Choroid plexus epithelial cell (primary cell): Measurements from ENCODE around the gene ZNF717.
A peak's percentile ranks its signal among the peaks of the same experiment; 100 is the strongest.

Source experiments
- DNase-seq: peaks from one replicate; pipeline ENCODE4 v3.0.0-alpha.2; 2010; ENCODE audit warnings: low read depth
- H3K4me3 ChIP-seq: 2 replicates; pipeline ENCODE4 v1.5.1; 2011; ENCODE audit warnings: low read depth, mild to moderate bottlenecking, control low read depth, low read length, moderate library complexity
- TF ChIP-seq, protein P1 (sequence below): conservative IDR thresholded peaks from 2 replicates; pipeline ENCODE4 v1.5.1; 2011; ENCODE audit warnings: low read depth, mild to moderate bottlenecking, control low read depth, inconsistent platforms, low read length, moderate library complexity

ZNF717 gene

DNA sequence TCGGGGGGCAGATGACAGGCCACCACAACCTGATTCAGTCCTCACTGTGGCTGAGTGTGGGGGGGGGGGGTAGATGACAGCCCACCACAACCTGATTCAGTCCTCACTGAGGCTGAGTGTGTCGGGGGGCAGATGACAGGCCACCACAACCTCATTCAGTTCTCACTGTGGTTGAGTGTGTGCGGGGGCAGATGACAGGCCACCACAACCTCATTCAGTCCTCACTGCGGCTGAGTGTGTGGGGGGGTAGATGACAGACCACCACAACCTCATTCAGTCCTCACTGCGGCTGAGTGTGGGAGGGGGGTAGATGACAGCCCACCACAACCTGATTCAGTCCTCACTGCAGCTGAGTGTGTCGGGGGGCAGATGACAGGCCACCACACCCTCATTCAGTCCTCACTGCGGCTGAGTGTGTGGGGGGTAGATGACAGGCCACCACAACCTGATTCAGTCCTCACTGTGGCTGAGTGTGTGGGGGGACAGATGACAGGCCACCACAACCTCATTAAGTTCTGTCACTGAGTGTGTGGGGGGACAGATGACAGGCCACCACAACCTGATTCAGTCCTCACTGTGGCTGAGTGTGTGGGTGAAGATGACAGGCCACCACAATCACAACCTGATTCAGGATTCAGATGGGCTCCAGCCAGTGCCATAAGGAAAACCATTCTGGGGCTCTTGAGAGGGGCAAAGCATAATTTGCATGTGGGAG lies 16.9 kb downstream of the ZNF717 start:
- no peak overlapping the region for H3K4me3 ChIP-seq
- no peak for DNase-seq
- TF ChIP-seq, protein P1, sequence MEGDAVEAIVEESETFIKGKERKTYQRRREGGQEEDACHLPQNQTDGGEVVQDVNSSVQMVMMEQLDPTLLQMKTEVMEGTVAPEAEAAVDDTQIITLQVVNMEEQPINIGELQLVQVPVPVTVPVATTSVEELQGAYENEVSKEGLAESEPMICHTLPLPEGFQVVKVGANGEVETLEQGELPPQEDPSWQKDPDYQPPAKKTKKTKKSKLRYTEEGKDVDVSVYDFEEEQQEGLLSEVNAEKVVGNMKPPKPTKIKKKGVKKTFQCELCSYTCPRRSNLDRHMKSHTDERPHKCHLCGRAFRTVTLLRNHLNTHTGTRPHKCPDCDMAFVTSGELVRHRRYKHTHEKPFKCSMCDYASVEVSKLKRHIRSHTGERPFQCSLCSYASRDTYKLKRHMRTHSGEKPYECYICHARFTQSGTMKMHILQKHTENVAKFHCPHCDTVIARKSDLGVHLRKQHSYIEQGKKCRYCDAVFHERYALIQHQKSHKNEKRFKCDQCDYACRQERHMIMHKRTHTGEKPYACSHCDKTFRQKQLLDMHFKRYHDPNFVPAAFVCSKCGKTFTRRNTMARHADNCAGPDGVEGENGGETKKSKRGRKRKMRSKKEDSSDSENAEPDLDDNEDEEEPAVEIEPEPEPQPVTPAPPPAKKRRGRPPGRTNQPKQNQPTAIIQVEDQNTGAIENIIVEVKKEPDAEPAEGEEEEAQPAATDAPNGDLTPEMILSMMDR: no peak

DNA sequence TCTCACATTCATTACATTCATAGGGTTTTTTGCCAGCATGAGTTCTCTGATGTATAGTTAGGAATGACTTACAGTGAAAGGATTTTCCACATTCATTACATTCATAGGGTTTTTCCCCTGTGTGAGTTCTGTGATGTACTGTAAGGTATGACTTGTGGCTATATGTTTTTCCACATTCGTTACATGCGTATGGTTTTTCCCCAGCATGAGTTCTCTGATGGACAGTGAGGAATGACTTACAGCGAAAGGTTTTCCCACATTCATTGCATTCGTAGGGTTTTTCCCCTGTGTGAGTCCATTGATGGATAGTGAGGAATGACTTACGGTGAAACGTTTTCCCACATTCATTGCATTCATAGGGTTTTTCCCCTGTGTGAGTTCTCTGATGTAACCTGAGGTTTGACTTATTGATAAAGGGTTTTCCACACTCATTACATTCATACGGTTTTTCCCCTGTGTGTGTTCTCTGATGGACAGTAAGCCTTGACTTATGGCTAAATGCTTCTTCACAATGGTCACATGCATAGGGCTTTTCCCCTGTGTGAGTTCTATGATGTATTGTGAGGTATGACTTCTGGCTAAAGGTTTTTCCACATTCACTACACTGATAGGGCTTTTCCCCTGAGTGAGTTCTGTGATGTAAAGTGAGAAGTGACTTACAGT lies 47.4 kb downstream of the ZNF717 start:
- TF ChIP-seq, protein P1: no peak
- no peak overlapping the region for H3K4me3 ChIP-seq

DNA sequence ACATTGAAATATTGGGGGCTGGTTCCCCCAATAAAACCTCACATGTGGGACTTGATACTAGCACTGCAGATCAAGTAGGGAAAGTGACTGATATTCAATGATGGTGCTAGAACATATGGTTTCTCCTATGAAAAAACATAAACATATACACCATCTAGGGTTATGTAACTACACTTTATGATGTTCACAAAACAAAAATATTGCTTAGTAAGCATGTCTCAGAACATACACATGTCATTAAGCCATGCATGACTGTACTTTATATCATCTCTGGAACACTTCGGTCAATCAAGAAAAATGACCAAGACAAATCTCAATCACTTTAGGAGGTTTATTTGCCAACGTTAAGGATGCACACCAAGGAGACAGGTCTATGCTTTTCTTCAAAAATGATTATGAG lies 57.4 kb downstream of the ZNF717 start:
- DNase-seq: no peak
- TF ChIP-seq, protein P1: no peak
- H3K4me3 ChIP-seq: no peak overlapping the region

More for the DNA sequence above, 47.4 kb downstream of the ZNF717 start:
- peak; percentile 32 for DNase-seq

DNA sequence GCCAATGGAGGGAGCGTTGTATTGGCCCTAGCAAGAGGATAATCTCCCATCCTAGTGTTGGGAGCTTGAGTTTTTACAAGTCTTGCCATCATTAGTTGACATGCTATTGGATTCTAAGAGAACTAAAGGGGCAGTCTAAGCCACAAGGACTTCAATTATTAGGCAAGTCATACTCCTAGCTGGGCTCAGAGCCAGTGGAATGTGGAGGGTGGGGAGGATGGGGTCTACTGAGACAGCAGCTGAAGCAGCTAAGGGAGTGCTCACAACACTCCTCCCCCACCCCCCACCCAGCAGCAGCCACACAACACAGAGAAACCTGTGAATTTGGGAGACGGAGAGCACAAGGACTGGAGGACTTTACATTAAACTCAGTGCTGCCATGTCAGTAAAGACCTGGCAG lies 93.3 kb downstream of the ZNF717 start:
- H3K4me3 ChIP-seq: no peak overlapping the region
- peak; percentile 53 for DNase-seq

DNA sequence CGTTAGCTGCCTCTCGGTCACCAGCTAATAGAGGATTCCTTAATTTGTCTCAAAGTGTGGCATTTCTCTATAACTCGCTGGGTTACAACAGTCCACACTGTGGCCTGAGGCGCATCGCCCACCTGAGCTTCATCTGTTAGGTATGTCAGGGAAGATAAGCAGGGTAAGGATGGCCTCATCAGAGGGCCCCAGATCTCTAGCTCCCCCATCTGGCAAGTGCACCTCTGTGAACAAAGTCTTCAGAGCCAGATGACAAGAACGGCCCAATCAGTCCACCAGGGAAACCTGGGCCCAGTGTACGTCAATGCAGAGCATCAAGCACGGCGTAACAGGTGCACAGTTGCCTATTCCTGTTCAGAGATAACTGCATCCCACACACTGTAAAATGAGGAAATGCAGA lies 98.0 kb downstream of the ZNF717 start:
- H3K4me3 ChIP-seq: no peak overlapping the region
- DNase-seq: no peak
- TF ChIP-seq, protein P1: no peak

More for the DNA sequence above, 93.3 kb downstream of the ZNF717 start:
- TF ChIP-seq, protein P1: no peak
